Naive thymus-derived CD8-positive, alpha-beta T cell (primary cell): ENCODE results near the gene VWDE. TPM values are rescaled to one million over a fixed set of nuclear protein-coding genes. Genes with fewer than 3 reads are reported as not detected.
"Not testable (repeated sequence)": the region's sequence is repeated elsewhere in the genome, so short reads cannot be mapped to it uniquely, and the experiment has no call there.

Source experiments
- ATAC-seq, 2 donors: fragments of 150-1000 bp; cut with Tn5 transposase in 1 of 2; sonication (Bioruptor Pico), chemical (Tn5 transposase) in 1 of 2; 1 replicate in 1 of 2; 2 replicates in 1 of 2; pipeline ENCODE4 v1.10.0; 2021; ENCODE audit warnings: mild to moderate bottlenecking in 2 of 2, moderate library complexity in 2 of 2
- POLR2A ChIA-PET: fragments of 350-600 bp; sonication (Branson Sonifier 250); formaldehyde crosslinking; loops from one replicate; lab custom pipeline; 2021; ENCODE audit warnings: antibody characterized with exemption; lab: Charles Lee
- DNase-seq, 10 donors: peaks; one replicate each; pipeline versions ENCODE4 v3.0.0 to v3.0.0-alpha.2; 2020 to 2022
- H3K27ac Mint-ChIP-seq, 10 donors: one replicate each; pipeline ENCODE4 v1.8.0; 2020 to 2022; ENCODE audit warnings: mild to moderate bottlenecking in 10 of 10, mixed read lengths in 10 of 10, moderate library complexity in 4 of 10, inconsistent platforms in 1 of 10
- H3K27me3 Mint-ChIP-seq, 5 donors: one replicate each; pipeline ENCODE4 v1.8.0; 2021 to 2022; ENCODE audit warnings: mixed read lengths in 5 of 5
- H3K36me3 Mint-ChIP-seq, 3 donors: one replicate each; pipeline ENCODE4 v1.8.0; 2020 to 2022; ENCODE audit warnings: mixed read lengths in 3 of 3, mild to moderate bottlenecking in 2 of 3, inconsistent platforms in 1 of 3
- H3K4me1 Mint-ChIP-seq, 4 donors: one replicate each; pipeline ENCODE4 v1.8.0; 2021 to 2022; ENCODE audit warnings: mixed read lengths in 4 of 4
- H3K4me3 Mint-ChIP-seq, 10 donors: one replicate each; pipeline ENCODE4 v1.8.0; 2020 to 2022; ENCODE audit warnings: mild to moderate bottlenecking in 10 of 10, mixed read lengths in 10 of 10, moderate library complexity in 6 of 10, inconsistent platforms in 1 of 10
- H3K9me3 Mint-ChIP-seq, 9 donors: one replicate each; pipeline ENCODE4 v1.8.0; 2020 to 2022; ENCODE audit warnings: mixed read lengths in 9 of 9, mild to moderate bottlenecking in 3 of 9, inconsistent platforms in 1 of 9, moderate library complexity in 1 of 9
- polyA plus RNA-seq, 3 donors: library from polyadenylated mRNA; unstranded; fragments of 300-500 nt; fragmentation: Illumina TruSeq; gene quantifications; one replicate each; pipeline ENCODE4 v1.2.3, GENCODE V29; 2021
- total RNA-seq, 8 experiments: library from RNA in 2 of 8; stranded (reverse) in 2 of 8; gene quantifications; one replicate each; pipeline ENCODE4 v1.2.3 and lab custom pipeline; 2021 to 2026

Gene VWDE
- total and polyA plus RNA-seq, 5 experiments from 2014 or later, result 1.0 to 4.0 (median 3.5) TPM; not detected in 2

DNA sequence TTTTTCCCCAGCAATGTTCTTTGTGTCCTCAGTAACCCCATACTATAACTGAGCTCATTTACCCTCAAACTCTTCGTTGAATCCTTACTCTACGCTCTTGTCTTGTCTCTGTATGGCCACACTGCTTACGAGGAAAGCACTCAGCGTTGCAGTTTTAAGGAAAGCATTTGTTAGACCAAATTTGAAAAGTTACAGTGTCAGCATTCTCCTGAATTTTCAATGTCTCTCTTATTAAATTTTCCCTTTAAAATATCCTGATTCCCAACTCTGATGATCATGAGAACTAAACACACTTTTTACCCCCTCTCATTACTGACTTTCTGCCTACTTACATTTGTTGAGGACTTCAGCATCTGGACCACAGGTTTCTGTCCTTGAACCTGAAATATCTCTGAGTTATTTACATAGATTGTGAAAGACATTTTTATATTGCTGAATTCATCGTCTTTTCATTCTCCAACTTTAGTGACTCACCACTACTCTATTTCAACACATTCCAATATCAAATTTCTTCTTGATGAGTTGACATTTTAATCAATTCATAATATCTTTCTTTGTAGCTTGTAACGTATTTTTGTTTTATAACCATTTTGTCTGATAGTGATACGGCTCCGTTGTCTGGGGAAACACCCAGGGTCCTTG is 19.8 kb upstream of the VWDE start:
- POLR2A ChIA-PET, result no interaction called here

DNA sequence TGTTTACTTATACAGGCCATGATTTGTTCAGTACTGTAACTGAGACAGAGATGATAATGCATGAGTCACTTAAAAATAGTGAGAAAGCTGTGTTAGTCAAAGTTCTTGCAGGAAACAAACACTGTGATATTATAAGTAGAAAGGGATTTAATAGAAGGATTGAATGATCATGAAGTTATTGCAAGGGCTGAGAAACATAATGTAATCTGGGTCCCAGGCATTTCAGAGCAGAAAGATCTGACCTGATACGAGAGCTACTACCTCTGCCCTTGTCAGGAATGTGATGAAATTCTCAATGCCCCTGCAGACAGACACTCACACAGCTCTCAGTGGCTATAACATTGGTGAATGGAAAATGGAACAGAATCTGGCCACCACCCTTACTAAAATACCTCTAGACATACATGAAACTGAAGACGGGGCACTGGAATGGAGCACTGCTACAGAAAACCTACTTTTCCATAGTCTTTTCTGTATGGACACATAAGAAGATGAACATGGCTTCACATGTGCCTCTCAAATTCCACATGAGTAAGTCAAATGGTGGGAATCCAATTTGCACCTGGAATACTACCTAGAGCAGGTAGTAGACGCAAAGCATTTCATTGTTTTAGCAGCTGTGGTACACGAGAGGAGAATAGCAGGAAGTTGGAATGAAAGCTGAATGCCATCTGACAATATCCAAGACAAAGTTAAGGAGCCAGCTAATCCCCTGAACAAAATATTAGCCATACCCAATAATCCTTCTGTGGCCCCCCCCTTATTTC is 19.1 kb upstream of the VWDE start:
- POLR2A ChIA-PET, result no interaction called here
- Mint-ChIP-seq H3K4me3 (no peak overlapping the region), H3K27ac (no peak overlapping the region), H3K27me3 (peaks cover under 1 to 13% (median 4%) of the 10 kb centered on the region in 5 donors), H3K36me3 (peaks cover 0 to 3% (median 0%) of the 10 kb centered on the region in 3 donors), H3K9me3 (peaks cover 0 to 18% (median 2%) of the 10 kb centered on the region in 9 donors), H3K4me1 (no peaks in the 10 kb centered on the region)
- DNase-seq (no peak), ATAC-seq (no peak)

More for the DNA sequence above, 19.8 kb upstream of the VWDE start:
- no peak for ATAC-seq
- Mint-ChIP-seq H3K4me3 (no peak overlapping the region), H3K36me3 (peaks cover 0 to 8% (median 0%) of the 10 kb centered on the region in 3 donors), H3K27me3 (peaks cover 4 to 17% (median 10%) of the 10 kb centered on the region in 5 donors), H3K4me1 (no peaks in the 10 kb centered on the region), H3K9me3 (peaks cover 0 to 25% (median 2%) of the 10 kb centered on the region in 9 donors), H3K27ac (no peak overlapping the region)
- DNase-seq, result no peak

DNA sequence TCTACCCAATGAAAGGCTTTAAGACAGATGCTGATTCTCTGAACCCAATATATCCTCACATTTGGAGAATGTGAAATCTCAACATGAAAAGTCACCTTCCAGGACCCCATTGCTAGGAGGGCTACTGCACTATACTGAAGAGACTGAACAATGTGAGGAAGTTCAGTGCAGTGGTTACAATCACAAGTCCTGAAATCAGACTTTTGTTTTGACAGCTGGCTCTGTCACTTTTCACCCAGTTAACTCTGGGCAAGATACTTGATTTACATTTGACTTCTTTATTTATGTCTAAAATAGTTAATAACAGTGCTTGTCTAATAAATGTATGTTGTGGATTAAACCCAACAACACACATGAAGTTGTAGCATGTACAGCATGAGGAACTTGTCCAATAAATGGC is 14.8 kb upstream of the VWDE start:
- Mint-ChIP-seq H3K4me3 (no peak overlapping the region), H3K36me3 (no peaks in the 10 kb centered on the region), H3K9me3 (peaks cover 0 to 2% (median 0%) of the 10 kb centered on the region in 9 donors), H3K27me3 (peaks cover 0 to 8% (median 2%) of the 10 kb centered on the region in 5 donors), H3K27ac (no peak overlapping the region), H3K4me1 (no peaks in the 10 kb centered on the region)
- ATAC-seq (no peak), DNase-seq (no peak)
- POLR2A ChIA-PET, result no interaction called here

DNA sequence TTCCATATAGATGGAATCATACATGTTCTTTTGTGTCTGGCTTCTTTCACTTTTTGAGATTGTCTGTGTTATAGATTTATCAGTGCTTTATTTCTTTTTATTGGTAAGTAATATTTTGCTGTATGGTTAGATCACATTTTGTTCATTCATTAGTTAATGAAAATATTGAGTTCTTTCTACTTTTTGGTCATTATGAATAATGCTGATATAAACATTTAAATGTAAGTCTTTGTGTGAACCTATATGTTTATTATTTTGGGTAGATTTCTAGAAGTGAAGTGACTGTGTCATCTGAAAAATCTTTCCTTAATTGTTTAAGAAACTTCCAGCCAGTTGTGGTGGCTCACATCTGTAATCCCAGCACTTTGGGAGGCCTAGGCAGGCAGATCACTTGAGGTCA is 11.4 kb upstream of the VWDE start:
- no peak for ATAC-seq
- H3K36me3 Mint-ChIP-seq, result no peaks in the 10 kb centered on the region
- H3K4me1 Mint-ChIP-seq, result no peaks in the 10 kb centered on the region
- H3K27me3 Mint-ChIP-seq, result peaks cover 0 to 8% (median 2%) of the 10 kb centered on the region in 5 donors
- H3K4me3 Mint-ChIP-seq, result no peak overlapping the region
- POLR2A ChIA-PET, result no interaction called here
- no peak overlapping the region for H3K27ac Mint-ChIP-seq
- DNase-seq, result no peak
- H3K9me3 Mint-ChIP-seq, result peaks cover 0 to 4% (median 0%) of the 10 kb centered on the region in 9 donors

DNA sequence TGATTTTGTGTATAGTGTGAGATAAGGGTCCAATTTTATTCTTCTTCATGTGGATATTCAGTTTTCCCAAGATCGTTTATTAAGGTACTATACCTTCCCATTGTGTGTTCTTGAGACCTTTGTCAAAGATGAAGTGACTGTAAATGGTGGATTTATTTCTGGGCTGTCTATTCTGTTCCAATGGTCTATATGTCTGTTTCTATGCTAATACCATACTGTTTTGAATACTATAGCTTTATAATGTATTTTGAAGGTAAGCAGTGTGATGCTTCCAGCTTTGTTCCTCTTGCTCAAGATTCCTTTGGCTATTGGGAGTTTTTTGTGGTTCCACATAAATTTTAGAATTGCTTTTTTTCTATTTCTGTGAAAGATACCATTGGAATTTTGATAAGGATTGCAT is 8.7 kb upstream of the VWDE start:
- Mint-ChIP-seq H3K4me3 (no peak overlapping the region), H3K27me3 (peaks cover 0 to 6% (median 2%) of the 10 kb centered on the region in 5 donors), H3K27ac (no peak overlapping the region), H3K36me3 (no peaks in the 10 kb centered on the region), H3K9me3 (peaks cover 0 to 6% (median 0%) of the 10 kb centered on the region in 9 donors), H3K4me1 (no peaks in the 10 kb centered on the region)
- POLR2A ChIA-PET, result interaction anchor here (0.6 kb wide), 1 partner anchor 154 kb away, joined by 3 read pairs; no protein-coding TSS in a partner anchor
- DNase-seq (no peak), ATAC-seq (no peak)

DNA sequence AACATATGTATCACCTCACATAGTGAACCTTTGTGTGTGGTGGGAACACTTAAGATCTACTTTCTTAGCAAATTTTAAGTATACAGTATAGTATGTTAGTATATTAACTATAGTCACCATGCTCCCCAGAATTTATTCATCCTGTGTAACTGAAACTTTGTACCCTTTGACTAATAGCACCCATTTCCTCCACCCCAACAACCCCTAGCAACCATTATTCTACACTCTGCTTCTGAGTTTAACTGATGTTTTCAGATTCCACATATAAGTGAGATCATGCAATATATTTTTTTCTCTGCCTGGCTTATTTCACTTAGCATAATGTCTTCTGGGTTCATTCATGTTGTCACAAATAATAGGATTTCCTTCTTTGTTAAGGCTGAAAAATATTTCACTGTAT is 6.9 kb upstream of the VWDE start:
- POLR2A ChIA-PET, result no interaction called here
- no peak overlapping the region for H3K27ac Mint-ChIP-seq
- ATAC-seq (no peak), DNase-seq (no peak)
- H3K36me3 Mint-ChIP-seq, result no peaks in the 10 kb centered on the region
- peaks cover 0 to 8% (median 2%) of the 10 kb centered on the region in 5 donors for H3K27me3 Mint-ChIP-seq
- no peak overlapping the region for H3K4me3 Mint-ChIP-seq
- H3K4me1 Mint-ChIP-seq, result peaks cover 0 to 1% (median 0%) of the 10 kb centered on the region in 4 donors
- H3K9me3 Mint-ChIP-seq, result peaks cover 0 to 8% (median 0%) of the 10 kb centered on the region in 9 donors

DNA sequence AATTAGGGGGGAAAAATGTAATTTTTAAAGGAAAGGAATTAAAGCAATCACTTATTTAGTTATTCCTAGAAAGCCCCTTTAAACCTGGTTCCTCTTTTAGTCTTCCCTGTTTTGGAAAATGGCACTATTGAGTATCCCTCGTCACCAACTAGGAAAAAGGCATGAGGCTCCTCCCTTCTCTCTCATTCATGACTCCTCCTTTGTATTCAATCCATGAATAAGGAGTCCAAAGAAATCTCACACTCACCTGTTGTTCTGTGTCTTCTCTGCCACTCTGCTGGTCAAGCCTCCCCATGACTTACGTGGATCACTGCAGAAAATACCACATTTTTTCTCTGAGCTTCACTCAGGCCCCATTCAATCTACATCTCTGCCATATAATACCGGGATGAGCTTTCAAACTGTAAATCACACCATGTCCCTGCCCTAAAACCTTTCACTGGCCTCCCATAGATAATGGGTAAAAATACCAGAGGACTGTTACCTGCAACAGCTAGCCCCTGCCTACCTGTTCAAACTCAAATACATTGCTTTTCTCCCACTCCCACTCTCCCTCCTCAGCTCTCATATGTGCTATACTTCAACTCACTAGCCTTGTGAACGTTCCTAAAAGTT is 5.5 kb upstream of the VWDE start:
- Mint-ChIP-seq H3K4me1 (peaks cover 1 to 5% (median 3%) of the 10 kb centered on the region in 4 donors), H3K27ac (no peak overlapping the region), H3K36me3 (no peaks in the 10 kb centered on the region), H3K4me3 (no peak overlapping the region), H3K27me3 (peaks cover 0 to 8% (median 2%) of the 10 kb centered on the region in 5 donors), H3K9me3 (peaks cover 0 to 8% (median 0%) of the 10 kb centered on the region in 9 donors)
- DNase-seq (no peak), ATAC-seq (no peak)
- POLR2A ChIA-PET, result no interaction called here

DNA sequence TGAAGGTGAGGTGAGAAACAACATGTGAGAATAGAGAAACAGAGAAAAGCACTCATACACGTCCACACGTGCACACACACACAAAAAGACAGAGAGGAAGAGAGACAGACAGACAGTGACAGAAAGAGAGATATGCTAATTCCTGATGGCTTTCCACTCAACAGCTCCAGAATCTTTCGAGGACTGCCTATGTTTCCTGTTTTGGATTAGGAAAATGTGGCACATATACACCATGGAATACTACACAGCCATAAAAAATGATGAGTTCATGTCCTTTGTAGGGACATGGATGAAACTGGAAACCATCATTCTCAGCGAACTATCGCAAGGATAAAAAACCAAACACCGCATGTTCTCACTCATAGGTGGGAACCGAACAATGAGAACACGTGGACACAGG is 4.0 kb upstream of the VWDE start:
- Mint-ChIP-seq H3K4me1 (peaks cover 4 to 19% (median 16%) of the 10 kb centered on the region in 4 donors), H3K27ac (peak overlapping the region in 1 of 10 donors; percentile 57), H3K27me3 (peaks cover 0 to 15% (median 6%) of the 10 kb centered on the region in 5 donors)
- ATAC-seq, H3K36me3 Mint-ChIP-seq, H3K9me3 Mint-ChIP-seq, POLR2A ChIA-PET, DNase-seq, H3K4me3 Mint-ChIP-seq: not testable (repeated sequence)

DNA sequence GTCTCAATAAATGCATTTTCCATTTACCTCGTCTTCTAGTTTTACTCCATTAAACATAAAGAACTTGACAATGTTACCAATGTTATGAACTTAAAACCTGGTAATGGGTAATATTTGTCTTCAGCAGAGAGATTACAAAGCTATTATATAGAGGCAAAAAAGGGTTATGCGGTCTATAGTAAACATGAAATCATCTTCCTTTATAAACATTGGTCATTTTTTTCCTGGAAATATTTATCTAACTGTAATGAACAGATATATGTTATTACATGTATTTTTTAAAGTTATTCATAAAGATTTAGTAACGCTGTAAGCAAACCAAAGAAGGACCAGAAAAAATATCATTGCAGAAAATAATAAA is 1.3 kb downstream of the VWDE start:
- POLR2A ChIA-PET, result no interaction called here
- peaks cover 4 to 14% (median 7%) of the 10 kb centered on the region in 3 donors for H3K36me3 Mint-ChIP-seq
- H3K27ac Mint-ChIP-seq, result no peak overlapping the region
- DNase-seq (no peak), ATAC-seq (no peak)
- peaks cover 0 to 16% (median 13%) of the 10 kb centered on the region in 9 donors for H3K9me3 Mint-ChIP-seq
- H3K4me3 Mint-ChIP-seq, result peak overlapping the region in 2 of 10 donors; percentile 8 to 85
- H3K4me1 Mint-ChIP-seq, result peaks cover 4 to 32% (median 16%) of the 10 kb centered on the region in 4 donors
- H3K27me3 Mint-ChIP-seq, result peaks cover 19 to 44% (median 22%) of the 10 kb centered on the region in 5 donors

DNA sequence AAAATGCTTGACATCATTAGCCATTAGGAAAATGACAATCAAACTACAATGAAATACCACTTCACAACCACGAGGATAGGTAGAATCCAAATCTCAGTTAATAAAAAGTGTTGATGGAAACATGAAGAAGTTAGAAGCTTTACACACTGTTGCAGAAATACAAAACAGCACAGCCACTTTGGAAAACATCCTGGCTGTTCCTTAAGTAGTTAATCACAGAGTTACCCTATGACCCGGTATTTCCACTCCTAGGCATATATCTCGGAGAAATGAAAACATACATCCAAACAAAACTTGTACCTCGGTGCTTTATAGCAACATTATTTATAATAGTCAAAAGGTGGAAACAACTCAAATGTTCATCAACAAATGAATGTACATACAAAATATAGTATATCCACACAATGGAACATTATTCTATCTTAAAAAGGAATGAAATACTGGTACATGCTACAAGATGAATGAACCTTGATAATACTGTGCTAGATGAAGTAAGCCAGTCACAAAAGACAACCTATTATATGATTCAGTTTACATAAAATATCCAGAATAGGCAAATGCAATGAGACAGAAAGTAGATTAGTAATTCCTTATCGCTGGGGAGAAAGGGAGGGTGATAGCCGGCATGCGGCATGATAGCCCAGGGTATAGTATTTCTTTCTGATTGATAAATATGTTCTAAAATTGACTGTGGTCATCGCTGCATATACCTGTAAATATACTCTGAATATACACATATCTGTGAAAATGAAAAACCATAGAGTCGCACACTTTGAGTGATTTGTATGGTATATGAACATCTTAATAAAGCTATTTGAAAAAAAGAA is 1.9 kb downstream of the VWDE start:
- Mint-ChIP-seq H3K4me1 (peaks cover 4 to 32% (median 16%) of the 10 kb centered on the region in 4 donors), H3K27ac (no peak overlapping the region), H3K9me3 (peaks cover 0 to 20% (median 13%) of the 10 kb centered on the region in 9 donors), H3K4me3 (peak overlapping the region in 2 of 10 donors; percentile 7 to 9), H3K27me3 (peaks cover 19 to 44% (median 22%) of the 10 kb centered on the region in 5 donors), H3K36me3 (peaks cover 4 to 16% (median 7%) of the 10 kb centered on the region in 3 donors)
- ATAC-seq, result no peak
- no peak for DNase-seq
- POLR2A ChIA-PET, result no interaction called here

DNA sequence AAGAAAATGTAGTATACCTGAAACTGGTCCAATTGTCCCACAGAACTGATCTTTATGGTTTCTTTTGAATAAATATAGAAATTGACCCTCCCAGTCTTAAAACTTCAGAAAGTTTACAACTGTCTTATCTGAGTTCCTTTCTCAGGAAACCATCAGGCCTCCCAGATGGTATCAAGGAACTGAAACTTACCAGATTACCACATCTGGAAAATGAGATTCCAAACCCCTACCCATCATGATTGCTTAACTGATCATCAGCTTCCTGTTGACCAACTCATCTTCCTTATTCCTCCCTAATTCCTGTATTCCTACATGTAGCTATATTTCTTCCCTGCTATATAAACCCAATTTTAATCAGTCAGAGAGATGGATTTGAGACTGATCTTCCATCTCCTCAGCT is 5.5 kb downstream of the VWDE start:
- Mint-ChIP-seq H3K4me3 (no peak overlapping the region), H3K27me3 (peaks cover 15 to 44% (median 21%) of the 10 kb centered on the region in 5 donors), H3K27ac (no peak overlapping the region), H3K9me3 (peaks cover 0 to 20% (median 13%) of the 10 kb centered on the region in 9 donors), H3K4me1 (peaks cover 0 to 17% (median 5%) of the 10 kb centered on the region in 4 donors), H3K36me3 (peaks cover 4 to 16% (median 7%) of the 10 kb centered on the region in 3 donors)
- ATAC-seq (no peak), DNase-seq (no peak)
- POLR2A ChIA-PET, result no interaction called here

DNA sequence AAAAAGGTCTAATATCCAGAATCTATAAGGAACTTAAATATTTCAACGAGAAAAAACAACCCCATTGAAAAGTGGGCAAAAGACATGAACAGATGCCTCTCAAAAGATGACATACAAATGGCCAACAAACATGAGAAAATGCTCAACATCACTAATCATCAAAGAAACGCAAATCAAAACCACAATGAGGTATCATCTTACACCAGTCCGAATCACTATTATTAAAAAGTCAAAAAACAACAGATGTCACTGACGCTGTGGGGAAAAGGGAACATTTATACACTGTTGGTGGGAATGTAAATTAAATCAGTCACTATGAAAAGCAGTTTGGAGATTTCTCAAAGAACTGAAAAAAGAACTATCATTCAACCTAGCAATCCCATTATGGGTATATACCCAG is 6.0 kb downstream of the VWDE start:
- ATAC-seq, result no peak
- DNase-seq, result no peak
- Mint-ChIP-seq H3K27me3 (peaks cover 13 to 44% (median 16%) of the 10 kb centered on the region in 5 donors), H3K9me3 (peaks cover 0 to 20% (median 13%) of the 10 kb centered on the region in 9 donors), H3K27ac (no peak overlapping the region), H3K4me3 (no peak overlapping the region), H3K4me1 (peaks cover 0 to 13% (median under 1%) of the 10 kb centered on the region in 4 donors), H3K36me3 (peaks cover 4 to 16% (median 7%) of the 10 kb centered on the region in 3 donors)
- POLR2A ChIA-PET, result no interaction called here
